GM10248 (cell line): Measurements from ENCODE around the gene AP2A2.

ENCODE experiments used
- CTCF ChIA-PET: fragments of 300-600 bp; sonication (Branson Sonifier 250); formaldehyde crosslinking; extraction: SDS; loops from one replicate; lab custom pipeline; 2021; ENCODE audit warnings: antibody characterized with exemption; lab: Yijun Ruan, JAX
- POLR2A ChIA-PET: fragments of 350-650 bp; sonication (Branson Sonifier 250); formaldehyde crosslinking; extraction: SDS; loops from one replicate; lab custom pipeline; 2020; ENCODE audit warnings: antibody characterized with exemption; lab: Yijun Ruan, JAX
- DNase-seq: peaks from one replicate; pipeline ENCODE4 v3.0.0; 2012; ENCODE audit errors: extremely low spot score
- CTCF ChIP-seq: IDR thresholded peaks from 2 replicates; pipeline ENCODE4 v1.5.1; 2012; ENCODE audit warnings: mild to moderate bottlenecking, low read depth; ENCODE audit errors: extremely low read depth, missing control alignments, control extremely low read depth

Gene AP2A2

GRCh38 chr11:933142-933851, 7.6 kb downstream of the AP2A2 start:
- TF ChIP-seq CTCF = no peak
- DNase-seq = no peak
- ChIA-PET CTCF (interaction anchor here (1.3 kb wide), 1 partner anchor 62 kb away, joined by 3 read pairs; no protein-coding TSS in a partner anchor), POLR2A (no interaction called here)

GRCh38 chr11:933936-934335, 8.3 kb downstream of the AP2A2 start:
- ChIA-PET CTCF (no interaction called here), POLR2A (no interaction called here)
- DNase-seq = no peak

GRCh38 chr11:934527-934926, 8.9 kb downstream of the AP2A2 start:
- DNase-seq = no peak
- ChIA-PET CTCF (no interaction called here), POLR2A (no interaction called here)
- TF ChIP-seq CTCF = no peak

More at GRCh38 chr11:933936-934335, 8.3 kb downstream of the AP2A2 start:
- no peak for TF ChIP-seq CTCF

GRCh38 chr11:936199-936598, 10.5 kb downstream of the AP2A2 start:
- POLR2A ChIA-PET = no interaction called here
- CTCF ChIA-PET = no interaction called here
- no peak for TF ChIP-seq CTCF
- no peak for DNase-seq

- ChIA-PET CTCF (no interaction called here), POLR2A (no interaction called here)
- DNase-seq = no peak
- no peak for TF ChIP-seq CTCF
Measured at GRCh38 chr11:937841-938261, 12.2 kb downstream of the AP2A2 start.

- ChIA-PET POLR2A (no interaction called here), CTCF (interaction anchor here (2.3 kb wide), 1 partner anchor 15 kb away, joined by 9 read pairs; the partner anchor contains the start of gene AP2A2)
- DNase-seq = no peak
- no peak for TF ChIP-seq CTCF
Measured at GRCh38 chr11:940496-941135, 14.9 kb downstream of the AP2A2 start.
